K562 (cell line): ENCODE data around the gene ZBTB26. TPM values are rescaled to one million over a fixed set of nuclear protein-coding genes. Genes with fewer than 3 reads are reported as not detected.
A peak's percentile ranks its signal among the peaks of the same experiment; 100 is the strongest.

Experiments used
- ATAC-seq: fragments of 200-7000 bp; cut with Tn5 transposase; 3 replicates; pipeline ENCODE4 v1.9.1; 2020; ENCODE audit warnings: moderate library complexity
- BruUV-seq: library from RNA; stranded (reverse); fragments of 400-500 nt; replicated peaks from 2 replicates; lab custom pipeline; 2021; lab: Mats Ljungman, UMichigan
- CTCF ChIA-PET: fragments of 300-600 bp; formaldehyde crosslinking; extraction: SDS; loops from one replicate; lab custom pipeline; 2021; ENCODE audit warnings: low intra/inter-chr PET ratio; lab: Yijun Ruan, JAX
- POLR2A ChIA-PET: fragments of 300-600, 350-650 bp; sonication (Branson Sonifier 250); formaldehyde crosslinking; extraction: SDS; loops from one replicate; lab custom pipeline; 2021; ENCODE audit warnings: antibody characterized with exemption, inconsistent platforms; lab: Yijun Ruan, JAX
- DNase-seq, 4 experiments: peaks; one replicate each; pipeline versions ENCODE4 v3.0.0 to v3.0.0-alpha.2; 2011 to 2018; ENCODE audit warnings: low spot score in 3 of 4, mixed read lengths in 3 of 4; ENCODE audit errors: extremely low read depth in 1 of 4
- FAIRE-seq: peaks from 2 replicates; lab custom pipeline; 2011; peaks lifted over from hg19 to GRCh38; lab: Jason Lieb, UNC
- H2AFZ ChIP-seq: 2 replicates; pipeline ENCODE4 v1.6.0; 2011; ENCODE audit warnings: low read depth, low read length, control low read depth, inconsistent platforms
- H3K27ac ChIP-seq: fragments of 200-600 bp; 3 replicates; pipeline ENCODE4 v1.8.0; 2011; ENCODE audit warnings: low read depth, mild to moderate bottlenecking, control low read depth, inconsistent platforms, low read length, moderate library complexity, mixed read lengths; ENCODE audit errors: extremely low read depth
- H3K27me3 ChIP-seq, 2 experiments: fragments of 300-600 bp in 1 of 2; 2 replicates in 1 of 2; 3 replicates in 1 of 2; pipeline versions ENCODE4 v1.6.0 to v1.8.0; 2011; ENCODE audit warnings: inconsistent platforms in 2 of 2, low read length in 2 of 2, mild to moderate bottlenecking in 1 of 2, mixed read lengths in 1 of 2, moderate library complexity in 1 of 2; ENCODE audit not compliant: control insufficient read depth in 2 of 2, insufficient read depth in 2 of 2
- H3K36me3 ChIP-seq: fragments of 300-600 bp; 3 replicates; pipeline ENCODE4 v1.8.0; 2011; ENCODE audit warnings: mild to moderate bottlenecking, low read length, inconsistent platforms; ENCODE audit not compliant: control insufficient read depth, insufficient read depth
- H3K4me1 ChIP-seq, 2 experiments: fragments of 200-600 bp in 1 of 2; replicated peaks in 1 of 2; 2 replicates in 1 of 2; 3 replicates in 1 of 2; pipeline versions ENCODE4 v1.5.1 to v1.8.0; 2011; ENCODE audit warnings: inconsistent platforms in 2 of 2, low read length in 2 of 2, mild to moderate bottlenecking in 1 of 2, mixed read lengths in 1 of 2, moderate library complexity in 1 of 2; ENCODE audit not compliant: control insufficient read depth in 2 of 2, insufficient read depth in 2 of 2
- H3K4me2 ChIP-seq: 2 replicates; pipeline ENCODE4 v1.6.1; 2011; ENCODE audit warnings: low read length, control low read depth, inconsistent platforms, mixed read lengths; ENCODE audit not compliant: insufficient read depth
- H3K4me3 ChIP-seq: fragments of 200-600 bp; sonication (generic), shearing (Covaris generic); 2 replicates; pipeline ENCODE4 v1.5.1; 2016; ENCODE audit warnings: control low read depth, inconsistent platforms
- H3K79me2 ChIP-seq: fragments of 200-600 bp; 3 replicates; pipeline ENCODE4 v1.8.0; 2011; ENCODE audit warnings: low read length, inconsistent platforms; ENCODE audit not compliant: control insufficient read depth, insufficient read depth
- H3K9ac ChIP-seq, 2 experiments: 2 replicates each; pipeline versions ENCODE4 v1.6.0 to v1.6.1; 2011; ENCODE audit warnings: low read depth in 2 of 2, low read length in 2 of 2, control low read depth in 1 of 2, inconsistent platforms in 1 of 2, mild to moderate bottlenecking in 1 of 2, mixed read lengths in 1 of 2; ENCODE audit not compliant: insufficient read depth in 1 of 2
- H3K9me1 ChIP-seq: one replicate; pipeline ENCODE4 v1.6.0; 2011; ENCODE audit warnings: inconsistent platforms, mild to moderate bottlenecking, low read length, moderate library complexity; ENCODE audit not compliant: control insufficient read depth, insufficient read depth
- H3K9me3 ChIP-seq: replicated peaks from 2 replicates; pipeline ENCODE4 v1.5.1; 2011; ENCODE audit warnings: low read depth, low read length, inconsistent platforms; ENCODE audit not compliant: control insufficient read depth, insufficient read depth
- H4K20me1 ChIP-seq: replicated peaks from 2 replicates; pipeline ENCODE4 v1.6.1; 2011; ENCODE audit warnings: low read length, inconsistent platforms, mixed read lengths; ENCODE audit not compliant: control insufficient read depth, insufficient read depth
- DMBX1 ChIP-seq: fragments of 250-450 bp; sonication (Bioruptor Pico); IDR thresholded peaks from 2 replicates; pipeline ENCODE4 v1.8.0; 2022; ENCODE audit warnings: inconsistent platforms, mild to moderate bottlenecking, moderate library complexity, borderline replicate concordance
- DPF2 ChIP-seq: fragments of 450-650 bp; IDR thresholded peaks from 2 replicates; pipeline ENCODE4 v1.6.1; 2016
- GATA2 ChIP-seq: sonication (generic); formaldehyde crosslinking; IDR thresholded peaks from 2 replicates; pipeline ENCODE4 v1.4.0; 2020; ENCODE audit warnings: mild to moderate bottlenecking, missing genetic modification reagents
- JUND ChIP-seq, 2 experiments: IDR thresholded peaks; 2 replicates in 1 of 2; 3 replicates in 1 of 2; pipeline ENCODE4 v1.6.1; 2011; ENCODE audit warnings: borderline replicate concordance in 2 of 2, low read depth in 2 of 2, low read length in 2 of 2, improper control_type of control experiment in 1 of 2, missing biosample characterization in 1 of 2, missing genetic modification characterization in 1 of 2, missing genetic modification reagents in 1 of 2
- MAZ ChIP-seq, 2 experiments: fragments of 450-650 bp in 1 of 2; sonication (generic) in 1 of 2; formaldehyde crosslinking; IDR thresholded peaks in 1 of 2; conservative IDR thresholded peaks in 1 of 2; 2 replicates each; pipeline versions ENCODE4 v1.4.0 to v1.5.0; 2020; ENCODE audit warnings: mild to moderate bottlenecking in 1 of 2, missing genetic modification reagents in 1 of 2
- MTA3 ChIP-seq: fragments of 450-650 bp; formaldehyde crosslinking; IDR thresholded peaks from 2 replicates; pipeline ENCODE4 v1.6.1; 2017; ENCODE audit warnings: mild to moderate bottlenecking, borderline replicate concordance
- NBN ChIP-seq: fragments of 450-650 bp; IDR thresholded peaks from 2 replicates; pipeline ENCODE4 v1.6.1; 2016; ENCODE audit warnings: low read depth, mild to moderate bottlenecking
- PRMT5 ChIP-seq: sonication (generic); formaldehyde crosslinking; IDR thresholded peaks from 2 replicates; pipeline ENCODE4 v1.5.0; 2020; ENCODE audit warnings: missing genetic modification reagents
- PRPF4 ChIP-seq: fragments of 200-400 bp; formaldehyde crosslinking; IDR thresholded peaks from one replicate; pipeline ENCODE4 v1.6.1; 2017; ENCODE audit warnings: low read length, low read depth, mild to moderate bottlenecking; ENCODE audit not compliant: insufficient read depth, poor library complexity, severe bottlenecking
- TARDBP ChIP-seq: fragments of 450-650 bp; IDR thresholded peaks from 2 replicates; pipeline ENCODE4 v1.6.1; 2016
- TOE1 ChIP-seq, 2 experiments: fragments of 450-650 bp in 1 of 2; sonication (generic) in 1 of 2; formaldehyde crosslinking in 1 of 2; IDR thresholded peaks; 2 replicates each; pipeline versions ENCODE4 v1.7.1 to v1.8.0; 2016 to 2022; ENCODE audit warnings: borderline replicate concordance in 2 of 2, mild to moderate bottlenecking in 2 of 2, antibody characterized with exemption in 1 of 2, inconsistent platforms in 1 of 2, low read depth in 1 of 2, missing genetic modification reagents in 1 of 2, moderate library complexity in 1 of 2
- TRIM24 ChIP-seq, 2 experiments: fragments of 450-650 bp; IDR thresholded peaks; 2 replicates each; pipeline ENCODE4 v1.6.1; 2016
- ZNF263 ChIP-seq: sonication (generic); formaldehyde crosslinking; IDR thresholded peaks from 2 replicates; pipeline ENCODE4 v1.8.0; 2022; ENCODE audit warnings: mild to moderate bottlenecking, missing genetic modification reagents, borderline replicate concordance
- WGBS: fragments of 100-300 bp; shearing (Covaris generic); methylation state at CpG from one replicate; pipeline ENCODE4 v1.1.6; 2016; ENCODE audit warnings: low coverage, mixed read lengths; ENCODE audit not compliant: insufficient coverage; ENCODE audit errors: missing lambda C conversion rate; 5-methylcytosine and 5-hydroxymethylcytosine counted together
- in situ Hi-C: fragments of 300-500 bp; cut with MboI; formaldehyde crosslinking; loops from 4 replicates; pipeline ENCODE4 v1.15.0; 2018; ENCODE audit warnings: inconsistent platforms, mixed read lengths
- intact Hi-C: fragments of 100-400 bp; cut with micrococcal nuclease; formaldehyde crosslinking; loops from 2 replicates; pipeline ENCODE4 v1.14.2; 2022
- polyA plus RNA-seq, 8 experiments: library from polyadenylated mRNA; depleted of rRNA in 4 of 8; stranded (reverse) in 5 of 8; unstranded in 3 of 8; fragments of >200 nt; fragmentation: Nextera tagmentation in 2 of 8; fragmentation: Illumina TruSeq in 1 of 8; extraction: Ambion mirVana in 2 of 8; extraction: Trizol in 1 of 8; gene quantifications; 2 replicates each; pipeline versions ENCODE4 v1.2.1 to v1.2.3, GENCODE V29; 2011 to 2014; ENCODE audit warnings: inconsistent platforms in 1 of 8, missing spikeins in 1 of 8
- total RNA-seq, 7 experiments: library from RNA; depleted of rRNA in 6 of 7; stranded (reverse); fragments of >200 nt in 6 of 7; fragmentation: Illumina TruSeq in 2 of 7; extraction: Trizol in 2 of 7; gene quantifications; 2 replicates each; pipeline versions ENCODE4 v1.2.1 to v1.2.3, GENCODE V29; 2011 to 2021; ENCODE audit warnings: low replicate concordance in 1 of 7
- TF ChIP-seq, protein P1 (sequence below): fragments of 250-450 bp; sonication (Bioruptor Pico); IDR thresholded peaks from 2 replicates; pipeline ENCODE4 v1.9.0; 2021; ENCODE audit warnings: mild to moderate bottlenecking, inconsistent platforms
- TF ChIP-seq, protein P2 (sequence below): fragments of 250-450 bp; sonication (Bioruptor Pico); IDR thresholded peaks from 2 replicates; pipeline ENCODE4 v1.8.0; 2022; ENCODE audit warnings: moderate library complexity, mild to moderate bottlenecking, inconsistent platforms

The ZBTB26 gene
- total and polyA plus RNA-seq, 9 of the 15 experiments (the other 6 are each of a cell fraction or from before 2014, with no cell fraction given): 2.4 to 20.7 (median 5.0) TPM

GRCh38 chr9:122940749-122941581, 9.7 kb upstream of the ZBTB26 start, which contains the start of gene RABGAP1 (continued):
- TF ChIP-seq TOE1 (IDR thresholded peaks at IDR 0.05; ENCODE audit: borderline replicate concordance): peak; percentile 38; the same call in 1 of the 2 replicates
- no peak for TF ChIP-seq TOE1 (CRISPR knock-in tag; IDR thresholded peaks at IDR 0.05; ENCODE audit: borderline replicate concordance, low read depth)
- TF ChIP-seq, protein P1, sequence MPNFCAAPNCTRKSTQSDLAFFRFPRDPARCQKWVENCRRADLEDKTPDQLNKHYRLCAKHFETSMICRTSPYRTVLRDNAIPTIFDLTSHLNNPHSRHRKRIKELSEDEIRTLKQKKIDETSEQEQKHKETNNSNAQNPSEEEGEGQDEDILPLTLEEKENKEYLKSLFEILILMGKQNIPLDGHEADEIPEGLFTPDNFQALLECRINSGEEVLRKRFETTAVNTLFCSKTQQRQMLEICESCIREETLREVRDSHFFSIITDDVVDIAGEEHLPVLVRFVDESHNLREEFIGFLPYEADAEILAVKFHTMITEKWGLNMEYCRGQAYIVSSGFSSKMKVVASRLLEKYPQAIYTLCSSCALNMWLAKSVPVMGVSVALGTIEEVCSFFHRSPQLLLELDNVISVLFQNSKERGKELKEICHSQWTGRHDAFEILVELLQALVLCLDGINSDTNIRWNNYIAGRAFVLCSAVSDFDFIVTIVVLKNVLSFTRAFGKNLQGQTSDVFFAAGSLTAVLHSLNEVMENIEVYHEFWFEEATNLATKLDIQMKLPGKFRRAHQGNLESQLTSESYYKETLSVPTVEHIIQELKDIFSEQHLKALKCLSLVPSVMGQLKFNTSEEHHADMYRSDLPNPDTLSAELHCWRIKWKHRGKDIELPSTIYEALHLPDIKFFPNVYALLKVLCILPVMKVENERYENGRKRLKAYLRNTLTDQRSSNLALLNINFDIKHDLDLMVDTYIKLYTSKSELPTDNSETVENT (CRISPR knock-in tag): peak; percentile 22; the same call in 1 of the 2 replicates
- TF ChIP-seq ZNF263 (CRISPR knock-in tag): peak; percentile 47; the same call in 1 of the 2 replicates
- TF ChIP-seq MAZ (CRISPR knock-in tag; conservative IDR thresholded peaks at IDR 0.05 in 1 of 2, IDR thresholded peaks at IDR 0.05 in 1 of 2): peak; percentile 75 to 79

- no peak for DNase-seq
- Histone ChIP-seq H3K36me3 (peaks cover 34% of the 10 kb centered on the region), H3K4me1 (peaks cover 8 to 13% of the 10 kb centered on the region in 2 experiments; a peak in 4 of 5 replicates), H3K9me3 (no peaks in the 10 kb centered on the region; the same call in 1 of the 2 replicates), H3K27ac (peak overlapping the region; percentile 57), H3K79me2 (peaks cover 43% of the 10 kb centered on the region), H3K4me3 (peak overlapping the region; percentile 20; the same call in 1 of the 2 replicates), H3K9me1 (no peaks in the 10 kb centered on the region), H4K20me1 (no peaks in the 10 kb centered on the region), H3K4me2 (peak overlapping the region; percentile 89), H2AFZ (peak overlapping the region; percentile 90), H3K9ac (peak overlapping the region in 1 of 2 experiments; percentile 39; a peak in 1 of 4 replicates), H3K27me3 (no peaks in the 10 kb centered on the region)
- in situ Hi-C loops (no loop called here), intact Hi-C loops (no loop called here)
- BruUV-seq: no TSS peak
- POLR2A ChIA-PET: interaction anchor here (0.6 to 1.5 kb wide), 12 partner anchors 9 to 1873 kb away, joined by 3 to 12 read pairs (median 4); partner anchors contain the start of genes ZBTB26 and ZBTB6
- WGBS: 30% methylated on average over 6 of the region's 6 CpGs
- no peak for FAIRE-seq
- CTCF ChIA-PET: no interaction called here
- no peak for ATAC-seq
- TF ChIP-seq DMBX1 (CRISPR knock-in tag) (0 out of 2 replicates have a peak, but pooled peaks have one; percentile 14), DPF2 (0 out of 2 replicates have a peak, but pooled peaks have one; percentile 49), GATA2 (CRISPR knock-in tag) (no peak), TRIM24 (IDR thresholded peaks at IDR 0.05) (peak; percentile 25 to 84; a peak in 3 of 4 replicates), MTA3 (peak; percentile 86), NBN (peak; percentile 77; the same call in 1 of the 2 replicates), JUND (IDR thresholded peaks at IDR 0.05; ENCODE audit: borderline replicate concordance, low read depth, low read length) (no peak), JUND (tag; IDR thresholded peaks at IDR 0.05; ENCODE audit: borderline replicate concordance, low read depth, low read length) (0 out of 3 replicates have a peak, but pooled peaks have one; percentile 55), PRMT5 (CRISPR knock-in tag) (no peak), TARDBP (0 out of 2 replicates have a peak, but pooled peaks have one; percentile 48), PRPF4 (no peak)
- TF ChIP-seq, protein P2, sequence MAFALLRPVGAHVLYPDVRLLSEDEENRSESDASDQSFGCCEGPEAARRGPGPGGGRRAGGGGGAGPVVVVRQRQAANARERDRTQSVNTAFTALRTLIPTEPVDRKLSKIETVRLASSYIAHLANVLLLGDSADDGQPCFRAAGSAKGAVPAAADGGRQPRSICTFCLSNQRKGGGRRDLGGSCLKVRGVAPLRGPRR: no peak
Measured at GRCh38 chr9:122940454-122940748, 9.1 kb upstream of the ZBTB26 start.
